ENCODE measurements around the gene FOXL1. TPM values are rescaled to one million over a fixed set of nuclear protein-coding genes. Genes with fewer than 3 reads are reported as not detected.

The FOXL1 gene
- polyA plus RNA-seq, 3 donors = not detected

GRCh38 chr16:86554917-86555703, 23.2 kb upstream of the FOXL1 start, which contains the start of gene MTHFSD:
Gene MTHFSD (minus strand): TSS chr16:86555235. CDS start chr16:86555184, 51 bp downstream.
- Histone ChIP-seq H4K20me1 (ENCODE audit: insufficient read depth, low read length) (no peaks in the 10 kb centered on the region), H3K9ac (ENCODE audit: insufficient read depth, low read length, poor library complexity, severe bottlenecking) (peak within 1 kb of the TSS; percentile 99), H3K27ac (ENCODE audit: low read depth in 1 of 2, low read length in 2 of 2) (peak within 1 kb of the TSS; percentile 70 to 98), H3K4me2 (replicated peaks; ENCODE audit: extremely low read depth, low read length, poor library complexity, severe bottlenecking) (peak within 1 kb of the TSS; percentile 78), H3K4me3 (replicated peaks in 1 of 3; ENCODE audit: low read depth in 2 of 3, low read length in 3 of 3) (peak within 1 kb of the TSS; percentile 60 to 88 (median 87)), H3K4me1 (ENCODE audit: control insufficient read depth in 1 of 2, insufficient read depth in 2 of 2, low read length in 2 of 2) (peaks cover 13 to 17% of the 10 kb centered on the region in 2 donors), H3K9me3 (replicated peaks in 1 of 2; ENCODE audit: control insufficient read depth in 1 of 2, insufficient read depth in 1 of 2, low read length in 2 of 2) (no peaks in the 10 kb centered on the region), H3K36me3 (replicated peaks in 1 of 2; ENCODE audit: control insufficient read depth in 1 of 2, insufficient read depth in 2 of 2, low read length in 2 of 2) (peaks cover 6 to 22% of the 10 kb centered on the region in 2 donors), H3K27me3 (ENCODE audit: control insufficient read depth in 2 of 2, insufficient read depth in 2 of 2, low read length in 2 of 2) (peaks cover 0 to 3% of the 10 kb centered on the region in 2 donors), H3K79me2 (ENCODE audit: insufficient read depth, low read length) (peaks cover 11% of the 10 kb centered on the region), H2AFZ (ENCODE audit: insufficient read depth, low read depth, low read length, poor library complexity, severe bottlenecking) (peak within 1 kb of the TSS; percentile 95)
- Mint-ChIP-seq H3K27me3 (ENCODE audit: low read depth in 3 of 3) (peaks cover 3 to 16% (median 13%) of the 10 kb centered on the region in 3 donors), H3K27ac (peak within 1 kb of the TSS; percentile 95 to 98 (median 97)), H3K4me1 (peaks cover 15% of the 10 kb centered on the region), H3K9me3 (peaks cover 0 to 5% (median 0%) of the 10 kb centered on the region in 7 donors), H3K4me3 (peak within 1 kb of the TSS; percentile 85 to 90), H3K36me3 (peaks cover 19 to 20% of the 10 kb centered on the region in 2 donors)
- TF ChIP-seq CTCF (IDR thresholded peaks at IDR 0.05) = no peak
- WGBS (ENCODE audit: insufficient coverage) = 6% methylated on average over 68 of the region's 70 CpGs
- intact Hi-C loops (cut with micrococcal nuclease) = loop anchor here in 1 of 2 donors (5.0 kb wide), 1 partner anchor 762 kb away; the partner anchor contains the start of gene C16orf95
- DNase-seq = peak; percentile 89 to 92 (median 92)

- no peak for TF ChIP-seq CTCF (IDR thresholded peaks at IDR 0.05)
- peaks cover 0 to 3% of the 10 kb centered on the region in 2 donors for H3K27me3 ChIP-seq (ENCODE audit: control insufficient read depth in 2 of 2, insufficient read depth in 2 of 2, low read length in 2 of 2)
- peaks cover 11% of the 10 kb centered on the region for H3K79me2 ChIP-seq (ENCODE audit: insufficient read depth, low read length)
- H3K27me3 Mint-ChIP-seq (ENCODE audit: low read depth in 3 of 3) = peaks cover 3 to 18% (median 17%) of the 10 kb centered on the region in 3 donors
- H3K4me1 ChIP-seq (ENCODE audit: control insufficient read depth in 1 of 2, insufficient read depth in 2 of 2, low read length in 2 of 2) = peaks cover 13 to 17% of the 10 kb centered on the region in 2 donors
- peaks cover 15% of the 10 kb centered on the region for H3K4me1 Mint-ChIP-seq
- H3K4me2 ChIP-seq (replicated peaks; ENCODE audit: extremely low read depth, low read length, poor library complexity, severe bottlenecking) = peak overlapping the region; percentile 78
- H3K9me3 ChIP-seq (replicated peaks in 1 of 2; ENCODE audit: control insufficient read depth in 1 of 2, insufficient read depth in 1 of 2, low read length in 2 of 2) = no peaks in the 10 kb centered on the region
- intact Hi-C loops (cut with micrococcal nuclease) = loop anchor here in 1 of 2 donors (5.0 kb wide), 1 partner anchor 762 kb away; the partner anchor contains the start of gene C16orf95
- no peak for DNase-seq
- 57% methylated on average over 13 of the region's 17 CpGs for WGBS (ENCODE audit: insufficient coverage)
- H3K36me3 ChIP-seq (replicated peaks in 1 of 2; ENCODE audit: control insufficient read depth in 1 of 2, insufficient read depth in 2 of 2, low read length in 2 of 2) = peaks cover 4 to 16% of the 10 kb centered on the region in 2 donors
- peaks cover 16% of the 10 kb centered on the region in 2 donors for H3K36me3 Mint-ChIP-seq
- peaks cover 0 to 5% (median 0%) of the 10 kb centered on the region in 7 donors for H3K9me3 Mint-ChIP-seq
- peak overlapping the region; percentile 64 to 98 (median 97) for H3K27ac Mint-ChIP-seq
- peak overlapping the region; percentile 36 to 98 for H3K27ac ChIP-seq (ENCODE audit: low read depth in 1 of 2, low read length in 2 of 2)
- peak overlapping the region; percentile 99 for H3K9ac ChIP-seq (ENCODE audit: insufficient read depth, low read length, poor library complexity, severe bottlenecking)
- H3K4me3 Mint-ChIP-seq = peak overlapping the region; percentile 85 to 90
- H3K4me3 ChIP-seq (replicated peaks in 1 of 3; ENCODE audit: low read depth in 2 of 3, low read length in 3 of 3) = peak overlapping the region; percentile 60 to 88 (median 87)
- H4K20me1 ChIP-seq (ENCODE audit: insufficient read depth, low read length) = no peaks in the 10 kb centered on the region
- H2AFZ ChIP-seq (ENCODE audit: insufficient read depth, low read depth, low read length, poor library complexity, severe bottlenecking) = peak overlapping the region; percentile 95
Observed at GRCh38 chr16:86555704-86556075, 22.7 kb upstream of the FOXL1 start.

Measured in CD14-positive monocyte (primary cell).